Endothelial cell of hepatic sinusoid (primary cell): ENCODE data around the gene BMPR1B.
"Not testable (repeated sequence)": the region's sequence is repeated elsewhere in the genome, so short reads cannot be mapped to it uniquely, and the experiment has no call there.

Experiments used
- in situ Hi-C: cut with HindIII; loops from 2 replicates; pipeline ENCODE4 v1.10.0; 2017; ENCODE audit warnings: low sequenced_read_pairs

BMPR1B gene

GRCh38 chr4:95017305-95018064 is 259.7 kb downstream of the BMPR1B start:
- in situ Hi-C loops, result no loop called here

- in situ Hi-C loops, result no loop called here
These were observed 261.0 kb downstream of the BMPR1B start for GRCh38 chr4:95018785-95019184.

- in situ Hi-C loops, result no loop called here
These were observed 262.8 kb downstream of the BMPR1B start for GRCh38 chr4:95020521-95020920.

GRCh38 chr4:95021099-95021498 is 263.3 kb downstream of the BMPR1B start:
- in situ Hi-C loops, result no loop called here

GRCh38 chr4:95023110-95023509 is 265.4 kb downstream of the BMPR1B start:
- in situ Hi-C loops, result no loop called here

- in situ Hi-C loops, result no loop called here
These were observed 270.3 kb downstream of the BMPR1B start for GRCh38 chr4:95027905-95028618.

GRCh38 chr4:95038791-95039190 is 281.0 kb downstream of the BMPR1B start:
- in situ Hi-C loops, result no loop called here

GRCh38 chr4:95044324-95044837 is 286.6 kb downstream of the BMPR1B start:
- in situ Hi-C loops, result no loop called here

- in situ Hi-C loops, result no loop called here
These were observed 287.7 kb downstream of the BMPR1B start for GRCh38 chr4:95045429-95045828.

- in situ Hi-C loops, result no loop called here
These were observed 290.5 kb downstream of the BMPR1B start for GRCh38 chr4:95048296-95048695.

- in situ Hi-C loops, result no loop called here
These were observed 291.9 kb downstream of the BMPR1B start for GRCh38 chr4:95049551-95050233.

GRCh38 chr4:95050980-95051701 is 293.4 kb downstream of the BMPR1B start:
- in situ Hi-C loops, result no loop called here

- in situ Hi-C loops, result no loop called here
These were observed 293.9 kb downstream of the BMPR1B start for GRCh38 chr4:95051702-95052020.

GRCh38 chr4:95058991-95059390 is 301.2 kb downstream of the BMPR1B start:
- in situ Hi-C loops, result no loop called here

- in situ Hi-C loops, result no loop called here
These were observed 301.9 kb downstream of the BMPR1B start for GRCh38 chr4:95059663-95060062.

GRCh38 chr4:95061220-95061619 is 303.5 kb downstream of the BMPR1B start:
- in situ Hi-C loops, result no loop called here

- in situ Hi-C loops, result not testable (repeated sequence)
These were observed 304.0 kb downstream of the BMPR1B start for GRCh38 chr4:95061801-95062200.

GRCh38 chr4:95066050-95066449 is 308.3 kb downstream of the BMPR1B start:
- in situ Hi-C loops, result no loop called here

- in situ Hi-C loops, result no loop called here
These were observed 310.6 kb downstream of the BMPR1B start for GRCh38 chr4:95068401-95068800.

- in situ Hi-C loops, result no loop called here
These were observed 311.2 kb downstream of the BMPR1B start for GRCh38 chr4:95068818-95069478.

- in situ Hi-C loops, result no loop called here
These were observed 314.1 kb downstream of the BMPR1B start for GRCh38 chr4:95071851-95072250.
